Kidney (tissue), 14 donors: ENCODE results near the gene CEP164. TPM values are rescaled to one million over a fixed set of nuclear protein-coding genes. Genes with fewer than 3 reads are reported as not detected.
A peak's percentile ranks its signal among the peaks of the same experiment; 100 is the strongest.

Experiments used
- DNase-seq, 5 donors: peaks; one replicate each; pipeline ENCODE4 v3.0.0-alpha.2; 2013 to 2020
- FAIRE-seq: peaks from 2 replicates; lab custom pipeline; 2012; peaks lifted over from hg19 to GRCh38; lab: Jason Lieb, UNC
- H3K27ac ChIP-seq, 2 donors: one replicate each; pipeline ENCODE4 v1.7.0; 2013; ENCODE audit warnings: low read depth in 2 of 2, low read length in 2 of 2, inconsistent platforms in 1 of 2
- H3K27me3 ChIP-seq: one replicate; pipeline ENCODE4 v1.7.1; 2013; ENCODE audit warnings: low read length, inconsistent platforms; ENCODE audit not compliant: control insufficient read depth, insufficient read depth
- H3K36me3 ChIP-seq, 3 donors: one replicate each; pipeline versions ENCODE4 v1.7.0 to v1.7.1; 2013; ENCODE audit warnings: low read length in 3 of 3, control low read depth in 1 of 3, inconsistent platforms in 1 of 3; ENCODE audit not compliant: insufficient read depth in 3 of 3, control insufficient read depth in 2 of 3
- H3K4me1 ChIP-seq, 3 donors: one replicate each; pipeline versions ENCODE4 v1.7.0 to v1.7.1; 2013; ENCODE audit warnings: low read length in 3 of 3, inconsistent platforms in 1 of 3, low read depth in 1 of 3; ENCODE audit not compliant: control insufficient read depth in 2 of 3, insufficient read depth in 2 of 3
- H3K4me3 ChIP-seq, 3 donors: one replicate each; pipeline versions ENCODE4 v1.7.0 to v1.8.1; 2013; ENCODE audit warnings: low read length in 3 of 3, control low read depth in 1 of 3, inconsistent platforms in 1 of 3
- H3K9ac ChIP-seq, 3 donors: one replicate each; pipeline versions ENCODE4 v1.7.0 to v1.7.1; 2013; ENCODE audit warnings: low read length in 3 of 3, control low read depth in 1 of 3, inconsistent platforms in 1 of 3
- H3K9me3 ChIP-seq, 3 donors: one replicate each; pipeline versions ENCODE4 v1.7.0 to v1.7.1; 2013; ENCODE audit warnings: low read length in 3 of 3, control low read depth in 1 of 3, inconsistent platforms in 1 of 3; ENCODE audit not compliant: control insufficient read depth in 2 of 3, insufficient read depth in 1 of 3
- intact Hi-C: fragments of 100-400 bp; cut with DNase I; formaldehyde crosslinking; loops from one replicate; pipeline ENCODE4 v1.11.1; 2022
- polyA plus RNA-seq: library from polyadenylated mRNA; stranded (reverse); fragments of 350-450 nt; fragmentation: Illumina TruSeq; extraction: RNeasy Lipid Tissue Mini Kit (QIAGEN cat#74804); gene quantifications from one replicate; pipeline ENCODE4 v1.2.3, GENCODE V29; 2014; ENCODE audit warnings: low read depth, low replicate concordance; ENCODE audit not compliant: insufficient read depth
- total RNA-seq: library from RNA; stranded (reverse); fragmentation: NEBNext Ultra II Directional; extraction: Animal tissue kit (Norgen Biotek cat#: 25700); gene quantifications from one replicate; pipeline ENCODE4 v1.2.1, GENCODE V29; 2021
- TF ChIP-seq, protein P1 (sequence below): IDR thresholded peaks from 3 replicates; pipeline ENCODE4 v1.5.1; 2012; ENCODE audit warnings: mild to moderate bottlenecking, moderate library complexity, borderline replicate concordance; ENCODE audit not compliant: insufficient read depth; ENCODE audit errors: extremely low read depth
- donor health status: control.
- donor health status: control.
- donor health status: control.
- donor health status: control.
- donor health status: control.
- donor health status: DM: yes; HTN: yes; CAD: no.
- donor health status: Normal renal cell carcinoma (clear cell type).

CEP164 gene
- total and polyA plus RNA-seq, 2 donors from 2014 or later: 7.9 to 30.7 TPM

- no peaks in the 10 kb centered on the region for H3K9me3 ChIP-seq
- no peak for FAIRE-seq
- H3K27me3 ChIP-seq: no peaks in the 10 kb centered on the region
- no peak overlapping the region for H3K27ac ChIP-seq
- no peak overlapping the region for H3K4me3 ChIP-seq
- TF ChIP-seq, protein P1, sequence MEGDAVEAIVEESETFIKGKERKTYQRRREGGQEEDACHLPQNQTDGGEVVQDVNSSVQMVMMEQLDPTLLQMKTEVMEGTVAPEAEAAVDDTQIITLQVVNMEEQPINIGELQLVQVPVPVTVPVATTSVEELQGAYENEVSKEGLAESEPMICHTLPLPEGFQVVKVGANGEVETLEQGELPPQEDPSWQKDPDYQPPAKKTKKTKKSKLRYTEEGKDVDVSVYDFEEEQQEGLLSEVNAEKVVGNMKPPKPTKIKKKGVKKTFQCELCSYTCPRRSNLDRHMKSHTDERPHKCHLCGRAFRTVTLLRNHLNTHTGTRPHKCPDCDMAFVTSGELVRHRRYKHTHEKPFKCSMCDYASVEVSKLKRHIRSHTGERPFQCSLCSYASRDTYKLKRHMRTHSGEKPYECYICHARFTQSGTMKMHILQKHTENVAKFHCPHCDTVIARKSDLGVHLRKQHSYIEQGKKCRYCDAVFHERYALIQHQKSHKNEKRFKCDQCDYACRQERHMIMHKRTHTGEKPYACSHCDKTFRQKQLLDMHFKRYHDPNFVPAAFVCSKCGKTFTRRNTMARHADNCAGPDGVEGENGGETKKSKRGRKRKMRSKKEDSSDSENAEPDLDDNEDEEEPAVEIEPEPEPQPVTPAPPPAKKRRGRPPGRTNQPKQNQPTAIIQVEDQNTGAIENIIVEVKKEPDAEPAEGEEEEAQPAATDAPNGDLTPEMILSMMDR: no peak
- peaks cover 2 to 8% (median 5%) of the 10 kb centered on the region in 3 donors for H3K36me3 ChIP-seq
- DNase-seq: no peak
- intact Hi-C loops: no loop called here
- H3K4me1 ChIP-seq: peaks cover 0 to 19% (median 12%) of the 10 kb centered on the region in 3 donors
- no peak overlapping the region for H3K9ac ChIP-seq
Measured at GRCh38 chr11:117296881-117297280, 30.8 kb upstream of the CEP164 start.

GRCh38 chr11:117298195-117298594 is 29.5 kb upstream of the CEP164 start:
- DNase-seq: no peak
- Histone ChIP-seq H3K27ac (no peak overlapping the region), H3K36me3 (peaks cover 0 to 8% (median 3%) of the 10 kb centered on the region in 3 donors), H3K9me3 (no peaks in the 10 kb centered on the region), H3K4me1 (peaks cover 0 to 19% (median 12%) of the 10 kb centered on the region in 3 donors), H3K27me3 (no peaks in the 10 kb centered on the region), H3K9ac (no peak overlapping the region), H3K4me3 (no peak overlapping the region)
- intact Hi-C loops: no loop called here
- TF ChIP-seq, protein P1: no peak
- no peak for FAIRE-seq

GRCh38 chr11:117299351-117300282 is 28.0 kb upstream of the CEP164 start:
- intact Hi-C loops: no loop called here
- Histone ChIP-seq H3K4me3 (peak overlapping the region in 1 of 3 donors; percentile 29), H3K9ac (peak overlapping the region in 2 of 3 donors; percentile 41 to 65), H3K9me3 (no peaks in the 10 kb centered on the region), H3K27ac (peak overlapping the region; percentile 41 to 51), H3K27me3 (no peaks in the 10 kb centered on the region), H3K4me1 (peaks cover 0 to 19% (median 12%) of the 10 kb centered on the region in 3 donors), H3K36me3 (peaks cover 0 to 8% (median 3%) of the 10 kb centered on the region in 3 donors)
- TF ChIP-seq, protein P1: no peak
- FAIRE-seq (no peak), DNase-seq (peak in 4 of 5 donors; percentile 55 to 73 (median 64))
